ENCODE data around the gene NDUFAF7.
A peak's percentile ranks its signal among the peaks of the same experiment; 100 is the strongest.
"Not testable (repeated sequence)": the region's sequence is repeated elsewhere in the genome, so short reads cannot be mapped to it uniquely, and the experiment has no call there.

NDUFAF7 gene

DNA sequence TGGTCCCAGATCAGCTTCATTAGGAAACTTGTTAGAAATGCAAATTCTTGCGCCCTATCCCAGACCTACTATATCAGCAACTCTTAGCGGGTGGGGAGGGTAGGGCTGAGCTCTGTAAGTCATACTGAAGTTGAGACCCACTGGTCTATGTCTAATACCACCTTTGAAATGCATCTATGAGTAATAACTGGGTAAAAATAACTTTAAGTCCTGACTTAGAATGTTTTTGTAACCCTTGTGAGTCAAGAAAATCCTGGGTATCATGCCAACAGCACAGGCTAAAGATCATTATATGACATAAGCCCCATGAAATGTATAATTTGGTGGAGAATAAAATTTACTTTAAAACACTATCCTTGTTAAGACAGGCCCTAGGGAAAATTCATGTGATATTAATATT lies 51.7 kb downstream of the NDUFAF7 start:
- ATAC-seq (no peak), DNase-seq (no peak)

DNA sequence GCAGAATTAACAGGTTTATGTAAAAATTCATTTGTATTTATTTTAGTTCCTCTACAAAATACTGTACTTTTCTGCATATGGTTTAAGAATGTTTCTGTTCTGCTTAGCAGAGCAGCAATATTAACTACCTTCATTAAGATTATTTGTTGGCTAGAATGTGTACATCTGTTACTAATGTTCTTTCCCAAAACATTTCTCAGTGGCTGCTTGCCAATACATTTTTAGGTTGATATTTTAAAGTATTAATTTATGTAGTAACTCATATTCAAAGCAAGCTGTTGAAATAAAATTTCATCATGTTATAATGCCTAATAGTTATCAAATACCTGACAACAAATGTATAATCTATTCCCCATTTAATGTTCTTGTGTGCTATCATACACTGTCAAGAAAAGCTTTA lies 52.9 kb downstream of the NDUFAF7 start:
- DNase-seq (no peak), ATAC-seq (no peak)

DNA sequence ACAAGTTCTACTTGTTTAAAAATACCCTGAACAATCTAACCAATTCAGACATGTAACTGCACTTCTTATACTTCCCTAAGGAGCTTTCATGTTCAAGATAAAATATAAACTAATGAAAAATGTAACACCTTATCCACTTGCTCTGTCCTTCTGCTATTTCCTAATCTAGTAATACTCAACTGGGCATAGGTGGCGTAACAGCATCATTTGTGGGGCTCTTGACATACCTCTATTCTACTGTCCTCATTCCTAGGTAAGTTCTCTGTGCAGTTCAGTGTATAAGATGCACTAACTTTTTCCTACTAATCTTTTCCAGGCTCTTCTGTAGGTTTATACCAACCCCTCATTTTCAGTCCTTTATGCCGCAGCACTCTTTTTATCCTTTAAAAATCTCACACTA lies 56.5 kb downstream of the NDUFAF7 start:
- ATAC-seq (peak; percentile 55), DNase-seq (no peak)

DNA sequence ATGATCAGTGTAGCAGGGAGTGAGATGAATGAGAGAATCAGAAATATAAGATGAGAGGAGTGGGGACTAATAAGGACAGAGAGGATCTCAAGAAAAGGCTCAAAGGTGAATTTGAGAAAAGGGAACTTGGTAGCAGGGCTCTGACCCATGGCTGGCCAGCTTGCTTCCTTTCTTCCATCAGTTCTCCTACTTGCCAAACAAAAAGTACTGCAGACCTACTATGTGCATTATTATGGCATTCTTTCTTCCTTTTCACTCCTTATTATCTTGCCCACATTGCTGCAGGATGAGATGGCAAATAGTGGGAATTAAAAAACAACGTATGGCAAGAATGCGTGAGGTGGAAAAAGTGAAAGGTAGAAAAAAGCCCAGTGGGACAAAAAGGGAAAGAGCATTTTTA lies 60.2 kb downstream of the NDUFAF7 start:
- ATAC-seq (no peak), DNase-seq (no peak)

DNA sequence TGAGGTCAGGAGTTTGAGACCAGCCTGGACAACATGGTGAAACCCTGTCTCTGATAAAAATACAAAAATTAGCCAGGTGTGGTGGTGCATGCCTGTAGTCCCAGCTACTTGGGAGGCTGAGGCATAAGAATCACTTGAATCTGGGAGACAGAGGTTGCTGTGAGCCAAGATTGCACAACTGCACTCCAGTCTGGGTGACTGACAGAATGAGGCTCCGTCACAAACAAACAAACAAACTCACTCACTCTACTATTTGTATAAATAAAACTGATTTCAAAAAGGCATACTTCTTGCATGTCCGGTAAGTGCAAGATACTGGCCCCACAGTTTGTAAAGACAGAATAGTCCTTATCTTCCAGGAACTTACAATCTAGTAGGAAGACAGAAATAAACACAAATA lies 63.4 kb downstream of the NDUFAF7 start:
- DNase-seq, ATAC-seq: not testable (repeated sequence)

DNA sequence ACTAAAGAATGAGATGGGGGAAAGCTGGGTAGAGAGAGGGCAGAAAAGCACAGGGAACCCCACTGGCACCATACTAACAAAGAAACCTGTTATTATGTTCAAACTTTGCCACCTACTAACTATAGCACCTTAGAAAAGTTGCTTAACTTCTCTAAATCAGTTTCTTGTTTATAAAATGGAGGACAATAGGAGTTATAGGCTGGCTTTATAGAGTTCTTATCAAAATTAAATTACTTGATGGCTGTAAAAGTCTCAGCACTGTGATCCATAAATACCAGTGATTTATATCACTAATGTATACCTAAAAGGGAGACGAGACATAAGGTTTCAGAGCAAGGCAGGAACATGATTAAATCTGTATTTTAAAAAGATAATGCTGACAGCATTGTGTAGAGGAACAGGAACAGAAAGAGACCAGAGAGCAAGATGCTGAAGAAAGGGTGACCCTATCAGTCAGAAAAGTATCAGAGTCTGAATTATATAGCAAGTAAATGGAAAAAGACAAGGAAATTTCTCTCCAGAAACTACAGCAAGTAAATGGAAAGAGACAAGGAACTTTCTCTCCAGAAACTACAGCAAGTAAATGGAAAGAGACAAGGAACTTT lies 64.1 kb downstream of the NDUFAF7 start:
- DNase-seq (no peak), ATAC-seq (no peak)

DNA sequence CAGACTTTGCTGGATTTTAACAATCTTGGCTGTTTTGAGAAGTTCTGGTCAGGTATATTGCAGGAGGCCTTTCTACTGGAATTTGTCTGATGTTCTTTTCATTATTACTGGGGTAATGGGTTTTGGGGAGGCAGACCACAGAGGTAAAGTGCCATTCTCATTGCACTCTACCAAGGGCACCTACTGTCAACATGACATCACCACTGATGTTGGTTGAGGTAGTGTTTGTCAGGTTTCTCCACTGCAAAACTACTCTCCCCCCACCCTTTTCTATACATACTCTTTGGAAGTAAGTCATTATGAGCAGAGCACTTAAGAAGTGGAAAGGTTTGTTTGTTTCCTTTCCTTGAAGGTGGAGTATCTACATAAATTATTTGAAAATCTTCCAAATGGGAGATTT lies 66.2 kb downstream of the NDUFAF7 start:
- no peak for ATAC-seq
- DNase-seq = no peak
